GM23248 (cell line): ENCODE data around the gene SUGT1. TPM values are rescaled to one million over a fixed set of nuclear protein-coding genes. Genes with fewer than 3 reads are reported as not detected.
"Not testable (repeated sequence)": the region's sequence is repeated elsewhere in the genome, so short reads cannot be mapped to it uniquely, and the experiment has no call there.

Experiments
- DNase-seq: peaks from one replicate; pipeline ENCODE4 v3.0.0-alpha.2; 2015
- H2AFZ ChIP-seq: fragments of 200-600 bp; sonication (generic); 2 replicates; pipeline ENCODE4 v1.6.1; 2016; ENCODE audit warnings: antibody characterized with exemption
- H3F3A ChIP-seq: fragments of 200-600 bp; sonication (generic); 2 replicates; pipeline ENCODE4 v1.6.1; 2016; ENCODE audit warnings: mild to moderate bottlenecking, antibody characterized with exemption, mixed run types; ENCODE audit not compliant: insufficient read depth
- H3K27ac ChIP-seq: fragments of 200-600 bp; sonication (generic); 2 replicates; pipeline ENCODE4 v1.5.1; 2016; ENCODE audit warnings: mild to moderate bottlenecking
- H3K27me3 ChIP-seq: fragments of 200-600 bp; sonication (generic); replicated peaks from 2 replicates; pipeline ENCODE4 v1.6.1; 2016; ENCODE audit warnings: mild to moderate bottlenecking; ENCODE audit not compliant: insufficient read depth
- H3K36me3 ChIP-seq: fragments of 200-600 bp; sonication (generic); 2 replicates; pipeline ENCODE4 v1.6.1; 2016; ENCODE audit warnings: low read depth, mild to moderate bottlenecking
- H3K4me1 ChIP-seq: fragments of 200-600 bp; sonication (generic); 2 replicates; pipeline ENCODE4 v1.6.1; 2016; ENCODE audit warnings: mild to moderate bottlenecking; ENCODE audit not compliant: insufficient read depth
- H3K4me2 ChIP-seq: fragments of 200-600 bp; sonication (generic); one replicate; pipeline ENCODE4 v1.6.1; 2016; ENCODE audit warnings: mild to moderate bottlenecking; ENCODE audit not compliant: unreplicated experiment
- H3K4me3 ChIP-seq: fragments of 200-600 bp; sonication (generic); 2 replicates; pipeline ENCODE4 v1.5.1; 2016; ENCODE audit warnings: mild to moderate bottlenecking
- H3K79me2 ChIP-seq: fragments of 200-600 bp; sonication (generic); 2 replicates; pipeline ENCODE4 v1.6.1; 2016; ENCODE audit warnings: mild to moderate bottlenecking; ENCODE audit not compliant: insufficient read depth
- H3K9ac ChIP-seq: fragments of 200-600 bp; sonication (generic); 2 replicates; pipeline ENCODE4 v1.6.1; 2016; ENCODE audit warnings: mild to moderate bottlenecking
- H3K9me2 ChIP-seq: fragments of 200-600 bp; sonication (generic); 2 replicates; pipeline ENCODE4 v1.6.1; 2016; ENCODE audit warnings: mixed run types, mild to moderate bottlenecking, moderate library complexity; ENCODE audit not compliant: insufficient read depth
- H3K9me3 ChIP-seq: fragments of 200-600 bp; sonication (generic); one replicate; pipeline ENCODE4 v1.6.1; 2017; ENCODE audit warnings: low read depth
- H4K20me1 ChIP-seq: fragments of 200-600 bp; sonication (generic); 2 replicates; pipeline ENCODE4 v1.6.0; 2016; ENCODE audit not compliant: insufficient read depth
- EZH2 ChIP-seq: fragments of 200-600 bp; sonication (generic); IDR thresholded peaks from 2 replicates; pipeline ENCODE4 v1.6.1; 2018; ENCODE audit warnings: antibody characterized with exemption, mild to moderate bottlenecking; ENCODE audit not compliant: insufficient read depth, poor library complexity, severe bottlenecking
- EZH2phosphoT487 ChIP-seq: fragments of 200-600 bp; sonication (generic); IDR thresholded peaks from 2 replicates; pipeline ENCODE4 v1.6.1; 2018; ENCODE audit warnings: antibody characterized with exemption, moderate library complexity, mild to moderate bottlenecking, low read depth; ENCODE audit not compliant: insufficient read depth
- WGBS, 2 experiments: methylation state at CpG; one replicate each; pipeline ENCODE4 v1.1.6; 2015 to 2017; ENCODE audit warnings: low lambda C conversion rate in 2 of 2, low coverage in 1 of 2; ENCODE audit errors: missing lambda C conversion rate in 2 of 2; 5-methylcytosine and 5-hydroxymethylcytosine counted together
- in situ Hi-C: fragments of 300-500 bp; cut with MboI; formaldehyde crosslinking; loops from 2 replicates; pipeline ENCODE4 v1.15.0; 2020
- polyA plus RNA-seq: library from polyadenylated mRNA; unstranded; fragments of >200 nt; fragmentation: Nextera tagmentation; extraction: Ambion mirVana; gene quantifications from 2 replicates; pipeline ENCODE4 v1.2.1, GENCODE V29; 2016
- total RNA-seq: library from RNA; depleted of rRNA; stranded (reverse); fragments of >200 nt; shearing (Covaris generic); gene quantifications from 2 replicates; pipeline ENCODE4 v1.2.3, GENCODE V29; 2014

SUGT1 gene
- total and polyA plus RNA-seq, 2 experiments from 2014 or later = 29.4 to 77.2 TPM

- Histone ChIP-seq H3K36me3 (peaks cover 69% of the 10 kb centered on the region), H3K9me2 (no peaks in the 10 kb centered on the region), H3K27me3 (no peaks in the 10 kb centered on the region), H2AFZ (no peak overlapping the region), H4K20me1 (no peaks in the 10 kb centered on the region), H3K4me2 (no peak overlapping the region), H3K27ac (no peak overlapping the region; the same call in 1 of the 2 replicates), H3K79me2 (peaks cover 92% of the 10 kb centered on the region), H3F3A (peaks cover 16% of the 10 kb centered on the region), H3K4me3 (no peak overlapping the region), H3K9me3 (no peaks in the 10 kb centered on the region), H3K4me1 (no peaks in the 10 kb centered on the region), H3K9ac (no peak overlapping the region)
- in situ Hi-C loops = no loop called here
- TF ChIP-seq EZH2phosphoT487 (no peak), EZH2 (no peak)
- peak; percentile 60 for DNase-seq
Measured at GRCh38 chr13:52665325-52665724, 12.7 kb downstream of the SUGT1 start.

GRCh38 chr13:52669677-52670076 lies 17.0 kb downstream of the SUGT1 start:
- Histone ChIP-seq H4K20me1 (no peaks in the 10 kb centered on the region), H3K4me3 (no peak overlapping the region)
- no peak for TF ChIP-seq EZH2phosphoT487
- no peak for TF ChIP-seq EZH2

GRCh38 chr13:52670726-52671125 lies 18.1 kb downstream of the SUGT1 start:
- in situ Hi-C loops = no loop called here
- TF ChIP-seq EZH2phosphoT487 (no peak), EZH2 (no peak)
- Histone ChIP-seq H3K27me3 (no peaks in the 10 kb centered on the region), H3K4me3 (no peak overlapping the region), H3K4me1 (no peaks in the 10 kb centered on the region), H3K9me2 (no peaks in the 10 kb centered on the region), H3K4me2 (no peak overlapping the region), H2AFZ (no peak overlapping the region), H3K9ac (no peak overlapping the region), H4K20me1 (no peaks in the 10 kb centered on the region), H3K9me3 (no peaks in the 10 kb centered on the region), H3K79me2 (peaks cover 99% of the 10 kb centered on the region), H3K36me3 (peaks cover 37% of the 10 kb centered on the region), H3F3A (no peaks in the 10 kb centered on the region; the same call in 1 of the 2 replicates), H3K27ac (no peak overlapping the region)
- 98 to 100% methylated on average over 8 of the region's 8 CpGs for WGBS, 2 experiments
- no peak for DNase-seq

More at GRCh38 chr13:52669677-52670076, 17.0 kb downstream of the SUGT1 start:
- no peaks in the 10 kb centered on the region for H3K27me3 ChIP-seq
- H3K4me1 ChIP-seq = no peaks in the 10 kb centered on the region
- no peaks in the 10 kb centered on the region; the same call in 1 of the 2 replicates for H3F3A ChIP-seq
- H3K79me2 ChIP-seq = peaks cover 96% of the 10 kb centered on the region
- H3K27ac ChIP-seq = no peak overlapping the region
- peaks cover 36% of the 10 kb centered on the region for H3K36me3 ChIP-seq
- WGBS, 2 experiments = 82 to 85% methylated on average over 2 of the region's 2 CpGs
- no peak overlapping the region for H2AFZ ChIP-seq
- H3K4me2 ChIP-seq = no peak overlapping the region
- H3K9me3 ChIP-seq = no peaks in the 10 kb centered on the region
- H3K9ac ChIP-seq = no peak overlapping the region
- in situ Hi-C loops = no loop called here
- H3K9me2 ChIP-seq = no peaks in the 10 kb centered on the region
- peak; percentile 7 for DNase-seq

GRCh38 chr13:52673465-52673864 lies 20.8 kb downstream of the SUGT1 start:
- Histone ChIP-seq H3K4me1 (no peaks in the 10 kb centered on the region), H3K27me3 (no peaks in the 10 kb centered on the region), H3K4me3 (no peak overlapping the region), H3K4me2 (no peak overlapping the region), H3K9me3 (no peaks in the 10 kb centered on the region), H3K36me3 (peaks cover 44% of the 10 kb centered on the region), H3K27ac (no peak overlapping the region), H3K9me2 (no peaks in the 10 kb centered on the region), H3F3A (no peaks in the 10 kb centered on the region), H3K79me2 (peaks cover 99% of the 10 kb centered on the region), H3K9ac (no peak overlapping the region), H4K20me1 (peaks cover 5% of the 10 kb centered on the region; the same call in 1 of the 2 replicates), H2AFZ (no peak overlapping the region)
- no peak for TF ChIP-seq EZH2
- 89 to 100% methylated on average over 1 of the region's 1 CpG for WGBS, 2 experiments
- no peak for DNase-seq
- in situ Hi-C loops = no loop called here

GRCh38 chr13:52677823-52678222 lies 25.2 kb downstream of the SUGT1 start:
- Histone ChIP-seq H3K27ac (no peak overlapping the region), H3K9me3 (no peaks in the 10 kb centered on the region), H3K4me1 (no peaks in the 10 kb centered on the region), H3K27me3 (no peaks in the 10 kb centered on the region), H4K20me1 (peaks cover 5% of the 10 kb centered on the region; the same call in 1 of the 2 replicates), H3K79me2 (peaks cover 86% of the 10 kb centered on the region), H2AFZ (no peak overlapping the region), H3K4me2 (no peak overlapping the region), H3K4me3 (no peak overlapping the region), H3K9me2 (no peaks in the 10 kb centered on the region), H3K36me3 (peaks cover 39% of the 10 kb centered on the region), H3K9ac (no peak overlapping the region), H3F3A (no peaks in the 10 kb centered on the region)
- in situ Hi-C loops = no loop called here
- TF ChIP-seq EZH2 (no peak), EZH2phosphoT487 (no peak)
- DNase-seq = no peak
- WGBS, 2 experiments = 95 to 100% methylated on average over 1 of the region's 1 CpG

- H3K4me1 ChIP-seq, H3K4me3 ChIP-seq, H3K9ac ChIP-seq, H3K27me3 ChIP-seq, H2AFZ ChIP-seq, H4K20me1 ChIP-seq, H3K9me3 ChIP-seq, H3K27ac ChIP-seq, H3K4me2 ChIP-seq, in situ Hi-C loops, H3F3A ChIP-seq, DNase-seq, H3K9me2 ChIP-seq: not testable (repeated sequence)
- H3K79me2 ChIP-seq = peaks cover 32% of the 10 kb centered on the region
- peaks cover 36% of the 10 kb centered on the region for H3K36me3 ChIP-seq
- 97 to 98% methylated on average over 9 of the region's 9 CpGs for WGBS, 2 experiments
Measured at GRCh38 chr13:52685806-52686205, 33.2 kb downstream of the SUGT1 start.
